Gastrocnemius medialis (tissue), 4 donors: ENCODE measurements around the gene ALKBH1. TPM values are rescaled to one million over a fixed set of nuclear protein-coding genes. Genes with fewer than 3 reads are reported as not detected.
"Not testable (repeated sequence)": the region's sequence is repeated elsewhere in the genome, so short reads cannot be mapped to it uniquely, and the experiment has no call there.

Source experiments
- ATAC-seq, 2 donors: fragments of 150-250 bp; one replicate each; pipeline ENCODE4 v1.9.1; 2016
- DNase-seq, 2 donors: peaks; one replicate each; pipeline ENCODE4 v3.0.0-alpha.2; 2019
- H3K27ac ChIP-seq, 4 donors: fragments of 200-600 bp; sonication (generic); 1 replicate in 1 of 4; 2 replicates in 3 of 4; pipeline ENCODE4 v1.5.1; 2016 to 2018; ENCODE audit warnings: mild to moderate bottlenecking in 2 of 4, moderate library complexity in 1 of 4
- H3K27me3 ChIP-seq, 3 donors: fragments of 200-600 bp; sonication (generic) in 2 of 3; 1 replicate in 1 of 3; 2 replicates in 2 of 3; pipeline versions ENCODE4 v1.5.1 to v1.6.0; 2016 to 2019; ENCODE audit warnings: mild to moderate bottlenecking in 1 of 3, moderate library complexity in 1 of 3
- H3K36me3 ChIP-seq, 2 donors: fragments of 200-600 bp; sonication (generic) in 1 of 2; one replicate each; pipeline ENCODE4 v1.5.1; 2017 to 2018
- H3K4me1 ChIP-seq, 2 donors: fragments of 200-600 bp; sonication (generic) in 1 of 2; one replicate each; pipeline ENCODE4 v1.5.1; 2016 to 2017; ENCODE audit warnings: mild to moderate bottlenecking in 2 of 2
- H3K4me3 ChIP-seq, 4 donors: fragments of 200-600 bp; sonication (generic) in 3 of 4; 1 replicate in 1 of 4; 2 replicates in 3 of 4; pipeline ENCODE4 v1.5.1; 2016 to 2019; ENCODE audit warnings: mild to moderate bottlenecking in 2 of 4
- H3K9me3 ChIP-seq, 3 donors: fragments of 200-600 bp; sonication (generic) in 2 of 3; 1 replicate in 1 of 3; 2 replicates in 2 of 3; pipeline ENCODE4 v1.5.1; 2016 to 2019
- CTCF ChIP-seq, 5 experiments: fragments of 450-650 bp in 3 of 5; fragments of 200-600 bp in 2 of 5; sonication (generic) in 2 of 5; IDR thresholded peaks in 4 of 5; conservative IDR thresholded peaks in 1 of 5; 1 replicate in 4 of 5; 2 replicates in 1 of 5; pipeline ENCODE4 v1.5.1; 2016 to 2019; ENCODE audit warnings: antibody characterized with exemption in 5 of 5, mild to moderate bottlenecking in 3 of 5, moderate library complexity in 3 of 5
- POLR2A ChIP-seq, 2 donors: fragments of 450-650 bp; IDR thresholded peaks; one replicate each; pipeline ENCODE4 v1.6.1; 2017; ENCODE audit warnings: antibody characterized with exemption in 2 of 2, mild to moderate bottlenecking in 2 of 2, moderate library complexity in 2 of 2
- in situ Hi-C, 4 donors: fragments of 200-750 bp; cut with MboI; loops; one replicate each; pipeline versions ENCODE4 v1.15.0 to v1.8.0; 2017; ENCODE audit warnings: low sequenced_read_pairs in 4 of 4
- intact Hi-C: fragments of 100-400 bp; cut with DNase I; formaldehyde crosslinking; loops from one replicate; pipeline ENCODE4 v1.15.1; 2023; ENCODE audit warnings: low total_unique reads
- total RNA-seq, 4 donors: library from RNA; depleted of rRNA; stranded (reverse); fragments of >200 nt; gene quantifications; one replicate each; pipeline versions ENCODE4 v1.1.0 to v1.2.3, GENCODE V29; 2016

The ALKBH1 gene
- total RNA-seq, 4 donors from 2014 or later, result 12.2 to 16.2 (median 13.6) TPM

GRCh38 chr14:77642407-77642806, 65.4 kb downstream of the ALKBH1 start:
- Histone ChIP-seq H3K27me3 (peaks cover 0 to 4% (median 0%) of the 10 kb centered on the region in 3 donors), H3K4me1 (peaks cover 7 to 8% of the 10 kb centered on the region in 2 donors), H3K36me3 (no peaks in the 10 kb centered on the region), H3K9me3 (no peaks in the 10 kb centered on the region), H3K27ac (peak overlapping the region; percentile 55 to 84 (median 76)), H3K4me3 (peak overlapping the region; percentile 44 to 64 (median 50))
- intact Hi-C loops, result no loop called here
- no peak for DNase-seq
- no peak for ATAC-seq
- in situ Hi-C loops, result no loop called here
- TF ChIP-seq CTCF (IDR thresholded peaks at IDR 0.05 in 4 of 5, conservative IDR thresholded peaks at IDR 0.05 in 1 of 5), result no peak
- TF ChIP-seq POLR2A (IDR thresholded peaks at IDR 0.05), result no peak

- Histone ChIP-seq H3K36me3 (no peaks in the 10 kb centered on the region), H3K4me3 (peak overlapping the region; percentile 44 to 64 (median 50)), H3K4me1 (peaks cover 7 to 8% of the 10 kb centered on the region in 2 donors), H3K27me3 (peaks cover 0 to 4% (median 0%) of the 10 kb centered on the region in 3 donors), H3K9me3 (no peaks in the 10 kb centered on the region), H3K27ac (peak overlapping the region; percentile 55 to 84 (median 76))
- in situ Hi-C loops (no loop called here), intact Hi-C loops (no loop called here)
- TF ChIP-seq CTCF (IDR thresholded peaks at IDR 0.05 in 4 of 5, conservative IDR thresholded peaks at IDR 0.05 in 1 of 5), result no peak
- TF ChIP-seq POLR2A (IDR thresholded peaks at IDR 0.05), result peak in 1 of 2 donors; percentile 21
- ATAC-seq, result peak; percentile 62 to 68
- DNase-seq, result peak; percentile 38 to 56
Observed at GRCh38 chr14:77641534-77642341, 66.1 kb downstream of the ALKBH1 start.

- TF ChIP-seq CTCF (IDR thresholded peaks at IDR 0.05 in 4 of 5, conservative IDR thresholded peaks at IDR 0.05 in 1 of 5) (no peak), POLR2A (IDR thresholded peaks at IDR 0.05) (no peak)
- Histone ChIP-seq H3K4me3 (peak overlapping the region in 3 of 4 donors; percentile 50 to 64 (median 51)), H3K27ac (peak overlapping the region; percentile 55 to 84 (median 76)), H3K36me3 (no peaks in the 10 kb centered on the region), H3K9me3 (no peaks in the 10 kb centered on the region), H3K4me1 (peaks cover 7 to 8% of the 10 kb centered on the region in 2 donors), H3K27me3 (peaks cover 0 to 4% (median 0%) of the 10 kb centered on the region in 3 donors)
- DNase-seq, result no peak
- intact Hi-C loops (no loop called here), in situ Hi-C loops (no loop called here)
- peak; percentile 13 to 22 for ATAC-seq
Observed at GRCh38 chr14:77640756-77641533, 66.9 kb downstream of the ALKBH1 start.

- H3K4me3 ChIP-seq, result no peak overlapping the region
- H3K36me3 ChIP-seq, result no peaks in the 10 kb centered on the region
- intact Hi-C loops (no loop called here), in situ Hi-C loops (no loop called here)
- peaks cover 0 to 4% (median 0%) of the 10 kb centered on the region in 3 donors for H3K27me3 ChIP-seq
- no peak for TF ChIP-seq POLR2A (IDR thresholded peaks at IDR 0.05)
- TF ChIP-seq CTCF (IDR thresholded peaks at IDR 0.05 in 4 of 5, conservative IDR thresholded peaks at IDR 0.05 in 1 of 5), result no peak
- ATAC-seq (no peak), DNase-seq (no peak)
- H3K9me3 ChIP-seq, result no peaks in the 10 kb centered on the region
- peaks cover 7 to 8% of the 10 kb centered on the region in 2 donors for H3K4me1 ChIP-seq
- no peak overlapping the region for H3K27ac ChIP-seq
Observed at GRCh38 chr14:77638771-77639171, 69.1 kb downstream of the ALKBH1 start.

- in situ Hi-C loops, H3K4me3 ChIP-seq, ATAC-seq, H3K27ac ChIP-seq, intact Hi-C loops, H3K36me3 ChIP-seq, DNase-seq, H3K27me3 ChIP-seq, H3K9me3 ChIP-seq, H3K4me1 ChIP-seq: not testable (repeated sequence)
Observed at GRCh38 chr14:77635869-77636268, 72.0 kb downstream of the ALKBH1 start.

- H3K36me3 ChIP-seq, H3K27ac ChIP-seq, H3K4me1 ChIP-seq, intact Hi-C loops, in situ Hi-C loops, ATAC-seq, H3K27me3 ChIP-seq, H3K4me3 ChIP-seq, DNase-seq, H3K9me3 ChIP-seq: not testable (repeated sequence)
Observed at GRCh38 chr14:77635466-77635865, 72.4 kb downstream of the ALKBH1 start.
